ENCODE results near the gene ERI3.

DNA sequence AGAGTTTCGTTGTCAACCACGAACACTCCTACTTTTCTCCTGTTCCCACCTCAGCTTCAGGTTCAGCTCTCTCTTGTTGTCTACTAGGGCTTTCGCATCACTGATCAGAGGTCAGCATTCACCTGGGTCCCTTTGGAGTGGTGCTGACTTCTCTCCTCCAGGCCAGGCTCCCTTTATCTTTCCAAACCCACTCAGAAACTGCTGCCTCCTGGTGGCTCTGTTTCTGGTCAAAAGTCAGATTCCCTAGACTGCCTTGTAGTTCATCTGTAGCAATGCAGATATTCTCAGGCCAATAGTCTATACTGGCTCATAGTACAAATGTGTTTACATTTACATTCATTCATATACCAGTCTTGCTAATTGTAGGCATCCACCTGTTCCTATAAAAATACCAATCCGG is 6.4 kb upstream of the ERI3 start:
- TF ChIP-seq, protein P1, sequence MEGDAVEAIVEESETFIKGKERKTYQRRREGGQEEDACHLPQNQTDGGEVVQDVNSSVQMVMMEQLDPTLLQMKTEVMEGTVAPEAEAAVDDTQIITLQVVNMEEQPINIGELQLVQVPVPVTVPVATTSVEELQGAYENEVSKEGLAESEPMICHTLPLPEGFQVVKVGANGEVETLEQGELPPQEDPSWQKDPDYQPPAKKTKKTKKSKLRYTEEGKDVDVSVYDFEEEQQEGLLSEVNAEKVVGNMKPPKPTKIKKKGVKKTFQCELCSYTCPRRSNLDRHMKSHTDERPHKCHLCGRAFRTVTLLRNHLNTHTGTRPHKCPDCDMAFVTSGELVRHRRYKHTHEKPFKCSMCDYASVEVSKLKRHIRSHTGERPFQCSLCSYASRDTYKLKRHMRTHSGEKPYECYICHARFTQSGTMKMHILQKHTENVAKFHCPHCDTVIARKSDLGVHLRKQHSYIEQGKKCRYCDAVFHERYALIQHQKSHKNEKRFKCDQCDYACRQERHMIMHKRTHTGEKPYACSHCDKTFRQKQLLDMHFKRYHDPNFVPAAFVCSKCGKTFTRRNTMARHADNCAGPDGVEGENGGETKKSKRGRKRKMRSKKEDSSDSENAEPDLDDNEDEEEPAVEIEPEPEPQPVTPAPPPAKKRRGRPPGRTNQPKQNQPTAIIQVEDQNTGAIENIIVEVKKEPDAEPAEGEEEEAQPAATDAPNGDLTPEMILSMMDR (IDR thresholded peaks at IDR 0.05; ENCODE audit: low read length), result no peak
- TF ChIP-seq EZH2 (IDR thresholded peaks at IDR 0.05; ENCODE audit: borderline replicate concordance, low read length), result no peak
